ENCODE measurements around the gene PABPN1L.

- TF ChIP-seq POLR2A (IDR thresholded peaks at IDR 0.05; ENCODE audit: low read length) (no peak), GATA1 (IDR thresholded peaks at IDR 0.05; ENCODE audit: low read depth, low read length) (no peak)
Measured at GRCh38 chr16:88826070-88826840, 40.2 kb downstream of the PABPN1L start.
